Neural progenitor cell (in vitro differentiated cells): ENCODE measurements around the gene EVC2. TPM values are rescaled to one million over a fixed set of nuclear protein-coding genes. Genes with fewer than 3 reads are reported as not detected.

Experiments used
- DNase-seq: peaks from one replicate; pipeline ENCODE4 v3.0.0-alpha.2; 2016; ENCODE audit warnings: low spot score
- H2AFZ ChIP-seq: fragments of 200-600 bp; sonication (generic); replicated peaks from 2 replicates; pipeline ENCODE4 v1.6.1; 2016; ENCODE audit warnings: antibody characterized with exemption
- H3F3A ChIP-seq: fragments of 200-600 bp; sonication (generic); 2 replicates; pipeline ENCODE4 v1.6.1; 2016; ENCODE audit warnings: antibody characterized with exemption, low read depth
- H3K27ac ChIP-seq: fragments of 200-600 bp; sonication (generic); 2 replicates; pipeline ENCODE4 v1.5.1; 2016; ENCODE audit warnings: mild to moderate bottlenecking
- H3K27me3 ChIP-seq: fragments of 200-600 bp; sonication (generic); 2 replicates; pipeline ENCODE4 v1.6.1; 2016; ENCODE audit warnings: mild to moderate bottlenecking, moderate library complexity
- H3K36me3 ChIP-seq: fragments of 200-600 bp; sonication (generic); 2 replicates; pipeline ENCODE4 v1.5.1; 2016
- H3K4me1 ChIP-seq: fragments of 200-600 bp; sonication (generic); 2 replicates; pipeline ENCODE4 v1.6.1; 2016; ENCODE audit warnings: mixed run types
- H3K4me2 ChIP-seq: fragments of 200-600 bp; sonication (generic); 2 replicates; pipeline ENCODE4 v1.6.1; 2016
- H3K4me3 ChIP-seq: fragments of 200-600 bp; sonication (generic); 2 replicates; pipeline ENCODE4 v1.5.1; 2016
- H3K79me2 ChIP-seq: fragments of 200-600 bp; sonication (generic); 2 replicates; pipeline ENCODE4 v1.6.1; 2016; ENCODE audit warnings: low read depth
- H3K9ac ChIP-seq: fragments of 200-600 bp; sonication (generic); 2 replicates; pipeline ENCODE4 v1.6.1; 2016
- H3K9me3 ChIP-seq: fragments of 200-600 bp; sonication (generic); 2 replicates; pipeline ENCODE4 v1.5.1; 2016; ENCODE audit warnings: low read depth
- H4K20me1 ChIP-seq: fragments of 200-600 bp; sonication (generic); 2 replicates; pipeline ENCODE4 v1.6.1; 2016; ENCODE audit warnings: low read depth
- H3K27ac Mint-ChIP-seq: 3 replicates; pipeline ENCODE4 v1.8.0; 2021; ENCODE audit warnings: mixed read lengths
- H3K27me3 Mint-ChIP-seq: 2 replicates; pipeline ENCODE4 v1.8.0; 2022; ENCODE audit warnings: low read depth, mild to moderate bottlenecking, inconsistent platforms, moderate library complexity, mixed read lengths; ENCODE audit not compliant: insufficient read depth
- H3K36me3 Mint-ChIP-seq: 3 replicates; pipeline ENCODE4 v1.8.0; 2021; ENCODE audit warnings: mixed read lengths
- H3K4me1 Mint-ChIP-seq: 3 replicates; pipeline ENCODE4 v1.8.0; 2021; ENCODE audit warnings: mixed read lengths
- H3K4me3 Mint-ChIP-seq: 3 replicates; pipeline ENCODE4 v1.8.0; 2021; ENCODE audit warnings: mild to moderate bottlenecking, moderate library complexity, mixed read lengths
- H3K9me3 Mint-ChIP-seq: 3 replicates; pipeline ENCODE4 v1.8.0; 2020; ENCODE audit warnings: mixed read lengths
- EZH2 ChIP-seq: fragments of 200-600 bp; sonication (generic); IDR thresholded peaks from 2 replicates; pipeline ENCODE4 v1.6.1; 2017; ENCODE audit warnings: antibody characterized with exemption, mild to moderate bottlenecking, moderate library complexity
- EZH2phosphoT487 ChIP-seq: fragments of 200-600 bp; sonication (generic); IDR thresholded peaks from 2 replicates; pipeline ENCODE4 v1.6.1; 2017; ENCODE audit warnings: antibody characterized with exemption
- total RNA-seq: library from RNA; depleted of rRNA; stranded (reverse); fragments of >200 nt; gene quantifications from 2 replicates; pipeline ENCODE4 v1.2.3, GENCODE V29; 2015; ENCODE audit warnings: low replicate concordance
- TF ChIP-seq, protein P1 (sequence below): fragments of 200-600 bp; sonication (generic); IDR thresholded peaks from 2 replicates; pipeline ENCODE4 v1.5.1; 2017; ENCODE audit warnings: antibody characterized with exemption, mild to moderate bottlenecking

The EVC2 gene
- total RNA-seq, 1 donor from 2014 or later, result 6.1 TPM

DNA sequence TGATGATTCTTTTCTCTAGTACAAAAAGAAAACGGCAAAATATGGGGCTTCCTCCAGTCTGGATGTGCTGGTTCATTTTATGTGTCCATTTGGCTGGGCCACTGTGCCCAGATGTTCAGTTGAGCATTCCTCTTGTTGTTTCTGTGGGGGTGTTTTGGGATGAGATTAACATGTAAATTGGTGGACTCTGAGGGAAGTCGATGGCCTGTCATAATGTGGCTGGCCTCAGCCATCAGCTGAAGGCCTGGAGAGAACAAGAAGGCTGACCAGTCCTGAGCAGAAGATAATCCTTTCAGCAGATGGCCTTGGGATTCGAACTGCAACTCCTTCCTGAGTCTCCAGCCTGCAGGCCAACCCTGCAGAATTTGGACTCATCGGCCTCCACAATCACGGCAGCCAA, 136.7 kb downstream of the EVC2 start:
- H3K36me3 ChIP-seq, result no peaks in the 10 kb centered on the region
- peaks cover 4% of the 10 kb centered on the region for H3K4me1 ChIP-seq
- H2AFZ ChIP-seq, result no peak overlapping the region
- Mint-ChIP-seq H3K27ac (no peak overlapping the region), H3K9me3 (peaks cover 3% of the 10 kb centered on the region), H3K4me3 (no peak overlapping the region), H3K27me3 (peaks cover 2% of the 10 kb centered on the region), H3K36me3 (no peaks in the 10 kb centered on the region), H3K4me1 (peaks cover 3% of the 10 kb centered on the region)
- no peak overlapping the region for H3K27ac ChIP-seq
- H4K20me1 ChIP-seq, result no peaks in the 10 kb centered on the region
- no peaks in the 10 kb centered on the region for H3K27me3 ChIP-seq
- H3K4me2 ChIP-seq, result no peak overlapping the region
- H3K9ac ChIP-seq, result no peak overlapping the region
- H3K4me3 ChIP-seq, result no peak overlapping the region
- no peak for TF ChIP-seq EZH2
- no peak for TF ChIP-seq EZH2phosphoT487
- TF ChIP-seq, protein P1, sequence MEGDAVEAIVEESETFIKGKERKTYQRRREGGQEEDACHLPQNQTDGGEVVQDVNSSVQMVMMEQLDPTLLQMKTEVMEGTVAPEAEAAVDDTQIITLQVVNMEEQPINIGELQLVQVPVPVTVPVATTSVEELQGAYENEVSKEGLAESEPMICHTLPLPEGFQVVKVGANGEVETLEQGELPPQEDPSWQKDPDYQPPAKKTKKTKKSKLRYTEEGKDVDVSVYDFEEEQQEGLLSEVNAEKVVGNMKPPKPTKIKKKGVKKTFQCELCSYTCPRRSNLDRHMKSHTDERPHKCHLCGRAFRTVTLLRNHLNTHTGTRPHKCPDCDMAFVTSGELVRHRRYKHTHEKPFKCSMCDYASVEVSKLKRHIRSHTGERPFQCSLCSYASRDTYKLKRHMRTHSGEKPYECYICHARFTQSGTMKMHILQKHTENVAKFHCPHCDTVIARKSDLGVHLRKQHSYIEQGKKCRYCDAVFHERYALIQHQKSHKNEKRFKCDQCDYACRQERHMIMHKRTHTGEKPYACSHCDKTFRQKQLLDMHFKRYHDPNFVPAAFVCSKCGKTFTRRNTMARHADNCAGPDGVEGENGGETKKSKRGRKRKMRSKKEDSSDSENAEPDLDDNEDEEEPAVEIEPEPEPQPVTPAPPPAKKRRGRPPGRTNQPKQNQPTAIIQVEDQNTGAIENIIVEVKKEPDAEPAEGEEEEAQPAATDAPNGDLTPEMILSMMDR, result no peak
- no peaks in the 10 kb centered on the region for H3K9me3 ChIP-seq
- no peaks in the 10 kb centered on the region for H3F3A ChIP-seq
- no peak for DNase-seq
- H3K79me2 ChIP-seq, result no peaks in the 10 kb centered on the region

DNA sequence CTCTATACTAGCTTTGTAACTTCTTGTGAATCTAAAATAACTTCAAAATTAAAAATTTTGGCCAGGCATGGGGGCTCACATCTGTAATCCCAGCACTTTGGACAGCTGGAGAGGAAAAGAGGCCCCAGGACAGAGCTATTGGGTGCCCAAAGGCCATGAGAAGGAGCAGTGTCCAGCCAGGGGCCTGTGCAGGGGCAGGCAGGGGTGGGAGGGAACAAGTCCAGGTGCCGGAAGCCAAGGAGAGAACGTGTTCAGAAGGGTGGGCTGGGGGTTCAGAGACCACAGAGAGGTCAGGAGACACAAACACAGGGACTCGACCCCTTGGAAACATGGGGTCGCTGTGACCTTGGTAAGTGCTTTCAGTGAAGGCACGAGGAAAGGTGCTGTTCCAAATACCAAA, 138.9 kb downstream of the EVC2 start:
- peaks cover 2% of the 10 kb centered on the region for H3K36me3 Mint-ChIP-seq
- H3K27ac ChIP-seq, result no peak overlapping the region
- H3K27me3 ChIP-seq, result no peaks in the 10 kb centered on the region
- H3K4me1 ChIP-seq, result peaks cover 4% of the 10 kb centered on the region
- no peak overlapping the region for H3K4me3 Mint-ChIP-seq
- H3K4me3 ChIP-seq, result no peak overlapping the region
- no peaks in the 10 kb centered on the region for H3K9me3 ChIP-seq
- no peak overlapping the region for H3K9ac ChIP-seq
- H4K20me1 ChIP-seq, result no peaks in the 10 kb centered on the region
- no peak overlapping the region for H3K4me2 ChIP-seq
- peaks cover 3% of the 10 kb centered on the region for H3K4me1 Mint-ChIP-seq
- H3K27ac Mint-ChIP-seq, result no peak overlapping the region
- DNase-seq, result no peak
- H3F3A ChIP-seq, result no peaks in the 10 kb centered on the region
- no peak overlapping the region for H2AFZ ChIP-seq
- TF ChIP-seq, protein P1, result no peak
- TF ChIP-seq EZH2 (no peak), EZH2phosphoT487 (no peak)
- H3K27me3 Mint-ChIP-seq, result peaks cover 2% of the 10 kb centered on the region
- H3K36me3 ChIP-seq, result no peaks in the 10 kb centered on the region
- no peaks in the 10 kb centered on the region for H3K79me2 ChIP-seq
- H3K9me3 Mint-ChIP-seq, result peaks cover 3% of the 10 kb centered on the region

DNA sequence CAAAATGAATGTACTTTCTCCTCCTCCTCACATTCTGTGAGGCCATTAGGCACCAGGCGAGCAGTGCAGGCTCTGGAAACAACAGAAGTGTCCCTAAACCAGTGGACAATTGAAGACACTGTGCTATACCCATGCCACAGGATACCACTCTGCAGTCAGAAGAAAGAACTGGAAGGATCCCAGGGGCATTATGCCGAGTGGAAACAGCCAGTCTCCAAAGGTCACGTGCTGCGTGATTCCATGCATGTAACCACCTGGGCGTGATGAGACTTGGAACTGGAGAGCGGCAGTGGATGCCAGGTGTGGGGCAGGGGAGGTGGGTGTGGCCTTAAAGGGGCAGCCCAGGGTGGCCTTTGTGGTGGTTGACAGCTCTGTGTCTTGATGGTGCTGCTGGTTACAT, 139.4 kb downstream of the EVC2 start:
- H3K4me3 Mint-ChIP-seq, result no peak overlapping the region

More for the DNA sequence above, 139.4 kb downstream of the EVC2 start:
- Histone ChIP-seq H3K4me3 (no peak overlapping the region), H3K27me3 (no peaks in the 10 kb centered on the region), H3K4me1 (peaks cover 4% of the 10 kb centered on the region), H3K36me3 (no peaks in the 10 kb centered on the region), H3K4me2 (no peak overlapping the region), H2AFZ (no peak overlapping the region), H3F3A (no peaks in the 10 kb centered on the region), H3K9me3 (no peaks in the 10 kb centered on the region), H4K20me1 (no peaks in the 10 kb centered on the region), H3K9ac (no peak overlapping the region), H3K27ac (no peak overlapping the region), H3K79me2 (no peaks in the 10 kb centered on the region)
- Mint-ChIP-seq H3K9me3 (peaks cover 3% of the 10 kb centered on the region), H3K27me3 (peaks cover 2% of the 10 kb centered on the region), H3K4me1 (peaks cover 3% of the 10 kb centered on the region), H3K36me3 (peaks cover 2% of the 10 kb centered on the region), H3K27ac (no peak overlapping the region)
- no peak for DNase-seq
- TF ChIP-seq EZH2, result no peak
- TF ChIP-seq, protein P1, result no peak
- no peak for TF ChIP-seq EZH2phosphoT487
